Kidney (tissue), 14 donors: Measurements from ENCODE around the gene PIK3R2. TPM values are rescaled to one million over a fixed set of nuclear protein-coding genes. Genes with fewer than 3 reads are reported as not detected.

ENCODE experiments used
- DNase-seq, 5 donors: peaks; one replicate each; pipeline ENCODE4 v3.0.0-alpha.2; 2013 to 2020
- FAIRE-seq: peaks from 2 replicates; lab custom pipeline; 2012; peaks lifted over from hg19 to GRCh38; lab: Jason Lieb, UNC
- H3K27ac ChIP-seq, 2 donors: one replicate each; pipeline ENCODE4 v1.7.0; 2013; ENCODE audit warnings: low read depth in 2 of 2, low read length in 2 of 2, inconsistent platforms in 1 of 2
- H3K27me3 ChIP-seq: one replicate; pipeline ENCODE4 v1.7.1; 2013; ENCODE audit warnings: low read length, inconsistent platforms; ENCODE audit not compliant: control insufficient read depth, insufficient read depth
- H3K36me3 ChIP-seq, 3 donors: one replicate each; pipeline versions ENCODE4 v1.7.0 to v1.7.1; 2013; ENCODE audit warnings: low read length in 3 of 3, control low read depth in 1 of 3, inconsistent platforms in 1 of 3; ENCODE audit not compliant: insufficient read depth in 3 of 3, control insufficient read depth in 2 of 3
- H3K4me1 ChIP-seq, 3 donors: one replicate each; pipeline versions ENCODE4 v1.7.0 to v1.7.1; 2013; ENCODE audit warnings: low read length in 3 of 3, inconsistent platforms in 1 of 3, low read depth in 1 of 3; ENCODE audit not compliant: control insufficient read depth in 2 of 3, insufficient read depth in 2 of 3
- H3K4me3 ChIP-seq, 3 donors: one replicate each; pipeline versions ENCODE4 v1.7.0 to v1.8.1; 2013; ENCODE audit warnings: low read length in 3 of 3, control low read depth in 1 of 3, inconsistent platforms in 1 of 3
- H3K9ac ChIP-seq, 3 donors: one replicate each; pipeline versions ENCODE4 v1.7.0 to v1.7.1; 2013; ENCODE audit warnings: low read length in 3 of 3, control low read depth in 1 of 3, inconsistent platforms in 1 of 3
- H3K9me3 ChIP-seq, 3 donors: one replicate each; pipeline versions ENCODE4 v1.7.0 to v1.7.1; 2013; ENCODE audit warnings: low read length in 3 of 3, control low read depth in 1 of 3, inconsistent platforms in 1 of 3; ENCODE audit not compliant: control insufficient read depth in 2 of 3, insufficient read depth in 1 of 3
- intact Hi-C: fragments of 100-400 bp; cut with DNase I; formaldehyde crosslinking; loops from one replicate; pipeline ENCODE4 v1.11.1; 2022
- polyA plus RNA-seq: library from polyadenylated mRNA; stranded (reverse); fragments of 350-450 nt; fragmentation: Illumina TruSeq; extraction: RNeasy Lipid Tissue Mini Kit (QIAGEN cat#74804); gene quantifications from one replicate; pipeline ENCODE4 v1.2.3, GENCODE V29; 2014; ENCODE audit warnings: low read depth, low replicate concordance; ENCODE audit not compliant: insufficient read depth
- total RNA-seq: library from RNA; stranded (reverse); fragmentation: NEBNext Ultra II Directional; extraction: Animal tissue kit (Norgen Biotek cat#: 25700); gene quantifications from one replicate; pipeline ENCODE4 v1.2.1, GENCODE V29; 2021
- TF ChIP-seq, protein P1 (sequence below): IDR thresholded peaks from 3 replicates; pipeline ENCODE4 v1.5.1; 2012; ENCODE audit warnings: mild to moderate bottlenecking, moderate library complexity, borderline replicate concordance; ENCODE audit not compliant: insufficient read depth; ENCODE audit errors: extremely low read depth
- donor health status: control.
- donor health status: control.
- donor health status: control.
- donor health status: control.
- donor health status: control.
- donor health status: DM: yes; HTN: yes; CAD: no.
- donor health status: Normal renal cell carcinoma (clear cell type).

The PIK3R2 gene
- total and polyA plus RNA-seq, 2 donors from 2014 or later, result 10.1 to 29.6 TPM

DNA sequence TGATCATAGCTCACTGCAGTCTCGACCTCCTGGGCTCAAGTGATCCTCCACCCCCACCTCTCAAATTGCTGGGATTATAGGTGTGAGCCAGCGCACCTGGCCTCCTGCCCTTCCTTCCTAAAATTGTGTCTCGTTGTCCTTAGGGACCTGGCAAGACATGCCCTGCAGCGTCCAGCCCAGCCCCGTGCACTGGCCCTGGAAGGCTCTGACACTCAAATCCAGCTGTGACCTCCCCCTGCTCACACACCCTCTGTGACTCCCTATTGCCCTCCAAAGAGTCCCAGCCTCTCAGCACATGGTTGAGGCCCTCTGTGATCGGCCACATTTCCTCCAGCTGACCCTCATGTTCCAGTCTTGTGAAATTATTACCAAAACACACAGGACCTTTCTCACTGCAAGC is 45.0 kb downstream of the PIK3R2 start:
- H3K27me3 ChIP-seq, result no peaks in the 10 kb centered on the region
- peaks cover 0 to 18% (median 9%) of the 10 kb centered on the region in 3 donors for H3K4me1 ChIP-seq
- FAIRE-seq, result no peak
- H3K27ac ChIP-seq, result no peak overlapping the region
- H3K9ac ChIP-seq, result no peak overlapping the region
- no peak for DNase-seq
- H3K36me3 ChIP-seq, result peaks cover 0 to 28% (median 9%) of the 10 kb centered on the region in 3 donors
- H3K4me3 ChIP-seq, result no peak overlapping the region
- H3K9me3 ChIP-seq, result no peaks in the 10 kb centered on the region
- TF ChIP-seq, protein P1, sequence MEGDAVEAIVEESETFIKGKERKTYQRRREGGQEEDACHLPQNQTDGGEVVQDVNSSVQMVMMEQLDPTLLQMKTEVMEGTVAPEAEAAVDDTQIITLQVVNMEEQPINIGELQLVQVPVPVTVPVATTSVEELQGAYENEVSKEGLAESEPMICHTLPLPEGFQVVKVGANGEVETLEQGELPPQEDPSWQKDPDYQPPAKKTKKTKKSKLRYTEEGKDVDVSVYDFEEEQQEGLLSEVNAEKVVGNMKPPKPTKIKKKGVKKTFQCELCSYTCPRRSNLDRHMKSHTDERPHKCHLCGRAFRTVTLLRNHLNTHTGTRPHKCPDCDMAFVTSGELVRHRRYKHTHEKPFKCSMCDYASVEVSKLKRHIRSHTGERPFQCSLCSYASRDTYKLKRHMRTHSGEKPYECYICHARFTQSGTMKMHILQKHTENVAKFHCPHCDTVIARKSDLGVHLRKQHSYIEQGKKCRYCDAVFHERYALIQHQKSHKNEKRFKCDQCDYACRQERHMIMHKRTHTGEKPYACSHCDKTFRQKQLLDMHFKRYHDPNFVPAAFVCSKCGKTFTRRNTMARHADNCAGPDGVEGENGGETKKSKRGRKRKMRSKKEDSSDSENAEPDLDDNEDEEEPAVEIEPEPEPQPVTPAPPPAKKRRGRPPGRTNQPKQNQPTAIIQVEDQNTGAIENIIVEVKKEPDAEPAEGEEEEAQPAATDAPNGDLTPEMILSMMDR, result no peak
- intact Hi-C loops, result loop anchor here (10.0 kb wide), 1 partner anchor 57 kb away; a partner anchor contains a TSS

DNA sequence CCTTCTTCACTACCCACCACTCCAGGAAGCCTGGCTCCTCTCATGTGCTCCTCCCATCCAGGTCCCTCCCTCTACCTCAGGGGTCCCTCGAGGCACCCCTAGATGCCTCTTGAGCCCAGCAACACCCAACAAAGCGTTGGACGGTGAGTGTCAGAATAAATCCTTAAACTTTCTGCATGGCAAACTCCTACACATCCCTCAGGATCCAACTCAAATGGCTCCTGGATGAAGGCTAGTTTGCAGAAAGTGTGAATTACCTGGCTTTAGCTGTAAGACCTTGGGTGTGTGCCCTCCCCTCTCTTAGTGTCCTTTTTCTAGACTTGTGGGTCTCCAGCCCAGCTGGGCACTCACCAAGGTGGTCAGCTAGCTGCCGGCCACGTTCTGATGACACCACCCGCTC is 45.4 kb downstream of the PIK3R2 start:
- intact Hi-C loops, result loop anchor here (10.0 kb wide), 1 partner anchor 56 kb away; a partner anchor contains a TSS
- TF ChIP-seq, protein P1, result no peak
- Histone ChIP-seq H3K36me3 (peaks cover 0 to 28% (median 9%) of the 10 kb centered on the region in 3 donors), H3K9ac (no peak overlapping the region), H3K9me3 (no peaks in the 10 kb centered on the region), H3K27me3 (no peaks in the 10 kb centered on the region), H3K4me3 (no peak overlapping the region), H3K27ac (no peak overlapping the region), H3K4me1 (peaks cover 0 to 22% (median 9%) of the 10 kb centered on the region in 3 donors)
- no peak for DNase-seq
- FAIRE-seq, result no peak

DNA sequence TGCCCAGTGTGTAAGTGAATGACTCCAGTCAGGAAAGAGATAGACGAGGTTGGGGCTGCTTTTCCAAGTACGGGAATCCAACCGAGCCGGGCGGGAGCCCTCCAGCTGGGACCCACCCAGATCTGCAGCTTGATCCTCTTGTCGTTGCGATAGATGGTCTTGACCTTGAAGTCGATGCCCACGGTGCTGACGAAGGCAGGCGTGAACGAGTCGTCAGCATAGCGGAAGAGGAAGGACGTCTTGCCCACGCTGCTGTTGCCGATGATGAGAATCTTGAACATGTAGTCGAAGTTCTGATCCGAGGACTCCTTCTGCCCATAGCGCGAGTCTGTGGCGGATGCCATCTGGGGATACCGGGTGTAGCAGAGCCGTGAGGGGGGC is 49.4 kb downstream of the PIK3R2 start:
- no peak overlapping the region for H3K9ac ChIP-seq
- no peak for FAIRE-seq
- H3K36me3 ChIP-seq, result peaks cover 0 to 22% (median 8%) of the 10 kb centered on the region in 3 donors
- H3K27ac ChIP-seq, result no peak overlapping the region
- H3K4me3 ChIP-seq, result peak overlapping the region in 1 of 3 donors; percentile 81
- peak in 1 of 5 donors; percentile 66 for DNase-seq
- H3K9me3 ChIP-seq, result no peaks in the 10 kb centered on the region
- no peaks in the 10 kb centered on the region for H3K27me3 ChIP-seq
- intact Hi-C loops, result no loop called here
- TF ChIP-seq, protein P1, result no peak
- H3K4me1 ChIP-seq, result peaks cover 0 to 16% (median 3%) of the 10 kb centered on the region in 3 donors
